AG04450 (cell line): ENCODE results near the gene S100A7A. TPM values are rescaled to one million over a fixed set of nuclear protein-coding genes. Genes with fewer than 3 reads are reported as not detected.
"Not testable (repeated sequence)": the region's sequence is repeated elsewhere in the genome, so short reads cannot be mapped to it uniquely, and the experiment has no call there.

Experiments
- CTCF ChIA-PET: fragments of 300-600, 350-600 bp; formaldehyde crosslinking; extraction: SDS; loops from one replicate; lab custom pipeline; 2022; ENCODE audit warnings: antibody characterized with exemption, inconsistent platforms; lab: Charles Lee
- POLR2A ChIA-PET: fragments of 350-600 bp; formaldehyde crosslinking; extraction: SDS; loops from one replicate; lab custom pipeline; 2021; ENCODE audit warnings: antibody characterized with exemption, inconsistent platforms; lab: Yijun Ruan, JAX
- DNase-seq: peaks from one replicate; pipeline ENCODE4 v3.0.0-alpha.2; 2011; ENCODE audit warnings: low read depth, low spot score
- H3K27ac ChIP-seq: one replicate; pipeline ENCODE4 v1.5.1; 2012; ENCODE audit warnings: low read depth, low read length, control low read depth
- H3K27me3 ChIP-seq: one replicate; pipeline ENCODE4 v1.6.0; 2012; ENCODE audit warnings: low read length; ENCODE audit not compliant: control insufficient read depth, insufficient read depth
- H3K4me3 ChIP-seq: 2 replicates; pipeline ENCODE4 v1.5.1; 2011; ENCODE audit warnings: mild to moderate bottlenecking, low read depth, low read length, control low read depth
- H3K9me3 ChIP-seq: 2 replicates; pipeline ENCODE4 v1.5.1; 2012; ENCODE audit warnings: low read length; ENCODE audit not compliant: control insufficient read depth, insufficient read depth
- CTCF ChIP-seq: IDR thresholded peaks from 2 replicates; pipeline ENCODE4 v1.5.1; 2011; ENCODE audit warnings: low read depth, low read length, control low read depth, inconsistent platforms
- polyA plus RNA-seq: library from polyadenylated mRNA; depleted of rRNA; stranded (reverse); fragments of >200 nt; gene quantifications from 2 replicates; pipeline ENCODE4 v1.2.3, GENCODE V29; 2011

Gene S100A7A
- polyA plus RNA-seq, 1 experiment: not detected

- no peak for TF ChIP-seq CTCF
- CTCF ChIA-PET: no interaction called here
- no peaks in the 10 kb centered on the region for H3K27me3 ChIP-seq
- no peaks in the 10 kb centered on the region for H3K9me3 ChIP-seq
- no peak for DNase-seq
- H3K4me3 ChIP-seq: no peak overlapping the region
- H3K27ac ChIP-seq: no peak overlapping the region
- POLR2A ChIA-PET: no interaction called here
Observed at GRCh38 chr1:153403421-153404085, 12.8 kb upstream of the S100A7A start.

- ChIA-PET POLR2A (no interaction called here), CTCF (no interaction called here)
- no peak overlapping the region for H3K4me3 ChIP-seq
- no peaks in the 10 kb centered on the region for H3K27me3 ChIP-seq
- no peak overlapping the region for H3K27ac ChIP-seq
- no peak for DNase-seq
- TF ChIP-seq CTCF: no peak
- H3K9me3 ChIP-seq: no peaks in the 10 kb centered on the region
Observed at GRCh38 chr1:153404086-153404635, 12.2 kb upstream of the S100A7A start.

GRCh38 chr1:153404768-153405167 is 11.6 kb upstream of the S100A7A start:
- POLR2A ChIA-PET: no interaction called here
- Histone ChIP-seq H3K9me3 (no peaks in the 10 kb centered on the region), H3K4me3 (no peak overlapping the region), H3K27ac (no peak overlapping the region), H3K27me3 (no peaks in the 10 kb centered on the region)
- CTCF ChIA-PET: no interaction called here
- TF ChIP-seq CTCF: peak; percentile 24
- DNase-seq: no peak

GRCh38 chr1:153405825-153406599 is 10.3 kb upstream of the S100A7A start:
- H3K9me3 ChIP-seq, DNase-seq, H3K27ac ChIP-seq, POLR2A ChIA-PET, H3K4me3 ChIP-seq, H3K27me3 ChIP-seq, CTCF ChIA-PET: not testable (repeated sequence)

- POLR2A ChIA-PET: not testable (repeated sequence)
Observed at GRCh38 chr1:153407274-153407673, 9.0 kb upstream of the S100A7A start.

GRCh38 chr1:153413961-153414360 is 2.4 kb upstream of the S100A7A start:
- DNase-seq, POLR2A ChIA-PET, H3K4me3 ChIP-seq, H3K9me3 ChIP-seq, H3K27ac ChIP-seq, H3K27me3 ChIP-seq, CTCF ChIA-PET: not testable (repeated sequence)

More at GRCh38 chr1:153407274-153407673, 9.0 kb upstream of the S100A7A start:
- H3K27me3 ChIP-seq, DNase-seq, H3K4me3 ChIP-seq, CTCF ChIA-PET, H3K9me3 ChIP-seq, H3K27ac ChIP-seq: not testable (repeated sequence)
